Tibial nerve (tissue), 3 donors: ENCODE data around the gene CS.

Experiments used
- CTCF ChIP-seq, 5 experiments: fragments of 200-600 bp in 3 of 5; fragments of 450-650 bp in 2 of 5; sonication (generic) in 3 of 5; IDR thresholded peaks; one replicate each; pipeline ENCODE4 v1.5.1; 2016 to 2019; ENCODE audit warnings: antibody characterized with exemption in 5 of 5, mild to moderate bottlenecking in 3 of 5, moderate library complexity in 2 of 5
- POLR2A ChIP-seq, 2 donors: fragments of 450-650 bp; IDR thresholded peaks; one replicate each; pipeline ENCODE4 v1.6.1; 2017; ENCODE audit warnings: antibody characterized with exemption in 2 of 2, mild to moderate bottlenecking in 2 of 2, moderate library complexity in 2 of 2

- TF ChIP-seq CTCF (IDR thresholded peaks at IDR 0.05): no peak
- no peak for TF ChIP-seq POLR2A (IDR thresholded peaks at IDR 0.05)
These were observed 38.4 kb upstream of the CS start, which contains the start of gene IL23A for GRCh38 chr12:56338308-56339157.
